Measurements from ENCODE around the gene CCR5.

CCR5 gene

GRCh38 chr3:46409739-46410489 is 39.2 kb downstream of the CCR5 start:
- no peak for DNase-seq

GRCh38 chr3:46410669-46411068 is 39.9 kb downstream of the CCR5 start:
- DNase-seq: no peak

GRCh38 chr3:46411271-46411670 is 40.5 kb downstream of the CCR5 start:
- no peak for DNase-seq

GRCh38 chr3:46412786-46413298 is 42.1 kb downstream of the CCR5 start:
- no peak for DNase-seq

- DNase-seq: no peak
Observed at GRCh38 chr3:46413951-46414350, 43.2 kb downstream of the CCR5 start.

GRCh38 chr3:46414739-46415138 is 44.0 kb downstream of the CCR5 start:
- DNase-seq: no peak

GRCh38 chr3:46416125-46416810 is 45.5 kb downstream of the CCR5 start:
- no peak for DNase-seq

GRCh38 chr3:46416811-46417510 is 46.2 kb downstream of the CCR5 start:
- no peak for DNase-seq

GRCh38 chr3:46417841-46418611 is 47.3 kb downstream of the CCR5 start:
- no peak for DNase-seq

- no peak for DNase-seq
Observed at GRCh38 chr3:46419816-46420215, 49.1 kb downstream of the CCR5 start.

GRCh38 chr3:46420931-46421330 is 50.2 kb downstream of the CCR5 start:
- DNase-seq: no peak

GRCh38 chr3:46422617-46423016 is 51.9 kb downstream of the CCR5 start:
- DNase-seq: no peak

GRCh38 chr3:46423588-46423987 is 52.8 kb downstream of the CCR5 start:
- no peak for DNase-seq

All from CD4-positive, alpha-beta T cell treated with Interleukin-4 for 4 hours (primary cell).